IMR-90 (cell line): ENCODE results near the gene CLNS1A. TPM values are rescaled to one million over a fixed set of nuclear protein-coding genes. Genes with fewer than 3 reads are reported as not detected.

Experiments
- ATAC-seq: fragments of 200-7000 bp; cut with Tn5 transposase; 2 replicates; pipeline ENCODE4 v1.9.1; 2020; ENCODE audit warnings: low read depth, mild to moderate bottlenecking, moderate library complexity
- BruUV-seq: library from RNA; stranded (reverse); fragments of 400-500 nt; replicated peaks from 2 replicates; lab custom pipeline; 2021; lab: Mats Ljungman, UMichigan
- CTCF ChIA-PET: fragments of 300-600 bp; formaldehyde crosslinking; extraction: SDS; loops from one replicate; lab custom pipeline; 2021; ENCODE audit warnings: antibody characterized with exemption; lab: Yijun Ruan, JAX
- POLR2A ChIA-PET: fragments of 300-600 bp; sonication (Branson Sonifier 250); formaldehyde crosslinking; loops from one replicate; lab custom pipeline; 2022; ENCODE audit warnings: antibody characterized with exemption; ENCODE audit not compliant: unreplicated experiment; lab: Charles Lee
- DNase-seq: peaks from one replicate; pipeline ENCODE4 v3.0.0; 2013
- H2AFZ ChIP-seq: replicated peaks from 2 replicates; pipeline ENCODE3; 2013; ENCODE audit warnings: low read length, mild to moderate bottlenecking; ENCODE audit not compliant: poor library complexity
- H2AK5ac ChIP-seq: 2 replicates; pipeline ENCODE4 v1.6.1; 2013; ENCODE audit warnings: low read depth, low read length, inconsistent platforms
- H2AK9ac ChIP-seq: replicated peaks from 2 replicates; pipeline ENCODE3; 2013; ENCODE audit warnings: mild to moderate bottlenecking, low read depth, low read length, moderate library complexity; ENCODE audit not compliant: poor library complexity
- H2BK120ac ChIP-seq: 2 replicates; pipeline ENCODE4 v1.6.1; 2013; ENCODE audit warnings: low read depth, low read length, inconsistent platforms
- H2BK15ac ChIP-seq: 3 replicates; pipeline ENCODE4 v1.6.1; 2013; ENCODE audit warnings: low read depth, low read length, inconsistent platforms
- H2BK20ac ChIP-seq: 2 replicates; pipeline ENCODE4 v1.6.1; 2013; ENCODE audit warnings: low read depth, mild to moderate bottlenecking, inconsistent platforms, low read length, moderate library complexity
- H2BK5ac ChIP-seq: 2 replicates; pipeline ENCODE4 v1.6.1; 2013; ENCODE audit warnings: mild to moderate bottlenecking, low read depth, low read length, inconsistent platforms; ENCODE audit not compliant: poor library complexity, severe bottlenecking
- H3K14ac ChIP-seq: replicated peaks from 2 replicates; pipeline ENCODE4 v1.6.1; 2013; ENCODE audit warnings: low read depth, low read length, inconsistent platforms
- H3K18ac ChIP-seq: 2 replicates; pipeline ENCODE4 v1.6.1; 2013; ENCODE audit warnings: low read depth, low read length, control low read depth
- H3K23ac ChIP-seq: 2 replicates; pipeline ENCODE4 v1.6.1; 2013; ENCODE audit warnings: low read depth, low read length, inconsistent platforms
- H3K27ac ChIP-seq: 2 replicates; pipeline ENCODE4 v1.5.1; 2013; ENCODE audit warnings: mild to moderate bottlenecking, control low read depth, low read length; ENCODE audit not compliant: insufficient read depth
- H3K27me3 ChIP-seq: 2 replicates; pipeline ENCODE4 v1.6.1; 2013; ENCODE audit warnings: low read length; ENCODE audit not compliant: control insufficient read depth, insufficient read depth
- H3K36me3 ChIP-seq: 2 replicates; pipeline ENCODE4 v1.6.1; 2013; ENCODE audit warnings: low read length, mixed read lengths; ENCODE audit not compliant: control insufficient read depth, insufficient read depth
- H3K4ac ChIP-seq: 2 replicates; pipeline ENCODE4 v1.6.1; 2013; ENCODE audit warnings: low read depth, low read length, inconsistent platforms
- H3K4me1 ChIP-seq: 2 replicates; pipeline ENCODE4 v1.6.1; 2013; ENCODE audit warnings: low read length, mixed read lengths; ENCODE audit not compliant: control insufficient read depth, insufficient read depth
- H3K4me2 ChIP-seq: 2 replicates; pipeline ENCODE4 v1.6.1; 2013; ENCODE audit warnings: low read depth, mild to moderate bottlenecking, control low read depth, low read length, moderate library complexity
- H3K4me3 ChIP-seq: 2 replicates; pipeline ENCODE4 v1.5.1; 2013; ENCODE audit warnings: low read depth, mild to moderate bottlenecking, control low read depth, low read length, moderate library complexity; ENCODE audit not compliant: insufficient read depth
- H3K56ac ChIP-seq: 2 replicates; pipeline ENCODE4 v1.6.1; 2013; ENCODE audit warnings: low read length, inconsistent platforms; ENCODE audit not compliant: insufficient read depth; ENCODE audit errors: extremely low read depth
- H3K79me1 ChIP-seq, 2 experiments: 2 replicates each; pipeline ENCODE4 v1.6.1; 2013; ENCODE audit warnings: low read length in 2 of 2, inconsistent platforms in 1 of 2, low read depth in 1 of 2
- H3K9ac ChIP-seq: 2 replicates; pipeline ENCODE4 v1.6.1; 2013; ENCODE audit warnings: low read depth, low read length, control low read depth
- H3K9me1 ChIP-seq: 2 replicates; pipeline ENCODE4 v1.6.1; 2013; ENCODE audit warnings: low read length, inconsistent platforms; ENCODE audit not compliant: insufficient read depth
- H3K9me3 ChIP-seq: 2 replicates; pipeline ENCODE4 v1.6.1; 2013; ENCODE audit warnings: low read length; ENCODE audit not compliant: control insufficient read depth, insufficient read depth
- H4K20me1 ChIP-seq: 2 replicates; pipeline ENCODE4 v1.6.1; 2013; ENCODE audit warnings: low read length, inconsistent platforms; ENCODE audit not compliant: insufficient read depth
- H4K5ac ChIP-seq: 2 replicates; pipeline ENCODE4 v1.6.1; 2013; ENCODE audit warnings: mild to moderate bottlenecking, low read depth, low read length, control low read depth
- H4K8ac ChIP-seq, 2 experiments: 2 replicates each; pipeline ENCODE4 v1.6.1; 2013; ENCODE audit warnings: low read depth in 2 of 2, low read length in 2 of 2, control low read depth in 1 of 2, inconsistent platforms in 1 of 2
- H4K91ac ChIP-seq: 2 replicates; pipeline ENCODE4 v1.6.1; 2013; ENCODE audit warnings: low read depth, low read length, inconsistent platforms; ENCODE audit not compliant: insufficient read depth
- BHLHE40 ChIP-seq: fragments of 150-350 bp; IDR thresholded peaks from 2 replicates; pipeline ENCODE4 v1.6.1; 2016; ENCODE audit warnings: mild to moderate bottlenecking, low read depth, low read length
- CEBPB ChIP-seq: IDR thresholded peaks from 2 replicates; pipeline ENCODE4 v1.6.1; 2012; ENCODE audit warnings: low read depth, low read length, improper control_type of control experiment
- CHD1 ChIP-seq: IDR thresholded peaks from 2 replicates; pipeline ENCODE4 v1.6.1; 2012; ENCODE audit warnings: low read depth, low read length, improper control_type of control experiment
- FOS ChIP-seq: fragments of 150-350 bp; IDR thresholded peaks from 2 replicates; pipeline ENCODE4 v1.6.1; 2016; ENCODE audit warnings: low read depth, low read length
- MAFK ChIP-seq: IDR thresholded peaks from 2 replicates; pipeline ENCODE4 v1.6.1; 2012; ENCODE audit warnings: low read depth, low read length, improper control_type of control experiment
- MAZ ChIP-seq: IDR thresholded peaks from 2 replicates; pipeline ENCODE4 v1.6.1; 2012; ENCODE audit warnings: low read depth, mild to moderate bottlenecking, low read length, improper control_type of control experiment, moderate library complexity, borderline replicate concordance
- MXI1 ChIP-seq: IDR thresholded peaks from 2 replicates; pipeline ENCODE4 v1.6.1; 2012; ENCODE audit warnings: low read depth, mild to moderate bottlenecking, low read length, moderate library complexity, borderline replicate concordance
- NFE2L2 ChIP-seq: fragments of 150-350 bp; IDR thresholded peaks from 2 replicates; pipeline ENCODE4 v1.6.1; 2016; ENCODE audit warnings: low read depth, mild to moderate bottlenecking, low read length
- POLR2A ChIP-seq: IDR thresholded peaks from 2 replicates; pipeline ENCODE4 v1.6.1; 2012; ENCODE audit warnings: mild to moderate bottlenecking, low read depth, low read length
- RAD21 ChIP-seq: IDR thresholded peaks from 2 replicates; pipeline ENCODE4 v1.6.1; 2012; ENCODE audit warnings: low read length, improper control_type of control experiment
- RCOR1 ChIP-seq: IDR thresholded peaks from 2 replicates; pipeline ENCODE4 v1.6.1; 2012; ENCODE audit warnings: mild to moderate bottlenecking, low read length, improper control_type of control experiment; ENCODE audit not compliant: insufficient replicate concordance
- RFX5 ChIP-seq: IDR thresholded peaks from 2 replicates; pipeline ENCODE4 v1.8.0; 2012; ENCODE audit warnings: low read depth, mild to moderate bottlenecking, low read length, moderate library complexity
- SMC3 ChIP-seq: fragments of 150-350 bp; IDR thresholded peaks from 2 replicates; pipeline ENCODE4 v1.6.1; 2016; ENCODE audit warnings: low read depth, mild to moderate bottlenecking, antibody characterized with exemption, low read length, moderate library complexity
- USF2 ChIP-seq: fragments of 150-350 bp; IDR thresholded peaks from 2 replicates; pipeline ENCODE4 v1.6.1; 2017; ENCODE audit warnings: mild to moderate bottlenecking, antibody characterized with exemption, low read length, low read depth
- WGBS, 2 experiments: methylation state at CpG; one replicate each; pipeline versions ENCODE4 v1.1.5 to v1.1.7; 2013; ENCODE audit warnings: missing lambda C conversion rate in 2 of 2; ENCODE audit not compliant: insufficient read length in 1 of 2; ENCODE audit errors: extremely low coverage in 2 of 2; 5-methylcytosine and 5-hydroxymethylcytosine counted together
- dilution Hi-C: fragments of 300-500 bp; cut with HindIII; formaldehyde crosslinking; loops from one replicate; pipeline ENCODE4 v1.14.3; 2018; ENCODE audit warnings: low sequenced_read_pairs; ENCODE audit not compliant: unreplicated experiment
- in situ Hi-C: fragments of 300-500 bp; cut with MboI; formaldehyde crosslinking; loops from 3 replicates; pipeline ENCODE4 v1.14.3; 2019; ENCODE audit warnings: low sequenced_read_pairs, inconsistent platforms, mixed read lengths
- intact Hi-C: fragments of 100-400 bp; cut with micrococcal nuclease; formaldehyde crosslinking; loops from 2 replicates; pipeline ENCODE4 v1.10.0; 2022
- polyA plus RNA-seq, 3 experiments: library from polyadenylated mRNA; depleted of rRNA; stranded (reverse); fragments of >200 nt; gene quantifications; 2 replicates each; pipeline ENCODE4 v1.2.3, GENCODE V29; 2012; ENCODE audit warnings: low replicate concordance in 1 of 3
- total RNA-seq: library from RNA; depleted of rRNA; stranded (reverse); fragments of >200 nt; gene quantifications from 2 replicates; pipeline ENCODE4 v1.2.3, GENCODE V29; 2012
- TF ChIP-seq, protein P1 (sequence below): conservative IDR thresholded peaks from 2 replicates; pipeline ENCODE4 v1.5.1; 2012; ENCODE audit warnings: mild to moderate bottlenecking, low read depth, low read length, improper control_type of control experiment
- TF ChIP-seq, protein P2 (sequence below): fragments of 150-350 bp; IDR thresholded peaks from 2 replicates; pipeline ENCODE4 v1.6.1; 2016; ENCODE audit warnings: low read depth, mild to moderate bottlenecking, low read length, moderate library complexity, borderline replicate concordance

Gene CLNS1A
- total and polyA plus RNA-seq, 2 of the 4 experiments (the other 2 are of a cell fraction): 66.7 to 97.0 TPM

DNA sequence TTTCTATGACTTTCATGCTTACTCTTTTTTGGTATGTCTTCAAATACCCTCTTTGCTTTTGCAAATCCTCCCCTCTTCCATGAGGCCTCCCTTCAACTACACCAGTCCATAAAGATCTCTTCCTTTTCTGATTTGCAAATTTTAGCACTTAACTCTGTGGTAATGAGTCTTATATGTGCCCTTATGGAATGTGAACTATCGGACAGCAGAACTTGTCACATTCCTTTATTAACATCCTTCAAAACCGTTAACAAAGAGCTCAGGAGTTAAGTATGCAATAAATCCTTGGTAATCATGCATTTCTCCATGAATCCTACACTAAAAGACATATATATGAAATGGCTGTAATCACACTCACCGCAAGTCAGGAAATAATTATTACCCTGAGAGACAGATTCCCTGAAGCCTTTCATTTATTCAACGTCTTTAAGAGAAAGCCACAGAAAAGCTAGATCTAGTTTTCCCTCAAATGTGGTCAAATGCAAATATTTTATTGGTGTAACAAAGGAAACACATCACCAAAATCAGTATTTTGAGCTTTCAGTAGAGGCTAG lies 7.4 kb downstream of the CLNS1A start:
- in situ Hi-C loops: no loop called here
- no peak overlapping the region for H3K14ac ChIP-seq
- no CpG with 5 or more reads among the region's 4 CpGs for WGBS, 2 experiments
- H3K4me2 ChIP-seq: no peak overlapping the region
- H3K4ac ChIP-seq: no peak overlapping the region
- ATAC-seq: no peak
- no peak overlapping the region for H4K8ac ChIP-seq
- no peak overlapping the region for H4K5ac ChIP-seq
- H3K18ac ChIP-seq: no peak overlapping the region
- H3K4me1 ChIP-seq: no peaks in the 10 kb centered on the region
- H3K79me1 ChIP-seq: peaks cover 17 to 35% of the 10 kb centered on the region in 2 experiments
- H2AFZ ChIP-seq: no peak overlapping the region
- no peaks in the 10 kb centered on the region; the same call in 1 of the 2 replicates for H3K9me1 ChIP-seq
- no peak overlapping the region for H3K4me3 ChIP-seq
- H3K9me3 ChIP-seq: no peaks in the 10 kb centered on the region
- ChIA-PET CTCF (interaction anchor here (0.9 kb wide), 1 partner anchor 11 kb away, joined by 3 read pairs; no protein-coding TSS in a partner anchor), POLR2A (no interaction called here)
- H2BK5ac ChIP-seq: no peak overlapping the region
- H4K91ac ChIP-seq: no peak overlapping the region
- intact Hi-C loops: no loop called here
- no peak overlapping the region for H2AK5ac ChIP-seq
- H3K36me3 ChIP-seq: peaks cover 5% of the 10 kb centered on the region; the same call in 1 of the 2 replicates
- H3K27me3 ChIP-seq: no peaks in the 10 kb centered on the region
- DNase-seq: no peak
- no peak overlapping the region for H2AK9ac ChIP-seq
- no peak overlapping the region for H3K23ac ChIP-seq
- no peak overlapping the region for H2BK20ac ChIP-seq
- H2BK120ac ChIP-seq: no peak overlapping the region
- no peak overlapping the region for H3K56ac ChIP-seq
- no TSS peak for BruUV-seq
- no peak overlapping the region for H2BK15ac ChIP-seq
- TF ChIP-seq RCOR1: no peak
- TF ChIP-seq NFE2L2: no peak
- TF ChIP-seq MAZ: no peak
- no peak for TF ChIP-seq CHD1
- no peak for TF ChIP-seq CEBPB
- TF ChIP-seq RAD21: no peak
- no peak for TF ChIP-seq SMC3
- no peak for TF ChIP-seq MXI1
- TF ChIP-seq POLR2A: no peak
- no peak for TF ChIP-seq USF2
- TF ChIP-seq MAFK: no peak
- TF ChIP-seq, protein P1, sequence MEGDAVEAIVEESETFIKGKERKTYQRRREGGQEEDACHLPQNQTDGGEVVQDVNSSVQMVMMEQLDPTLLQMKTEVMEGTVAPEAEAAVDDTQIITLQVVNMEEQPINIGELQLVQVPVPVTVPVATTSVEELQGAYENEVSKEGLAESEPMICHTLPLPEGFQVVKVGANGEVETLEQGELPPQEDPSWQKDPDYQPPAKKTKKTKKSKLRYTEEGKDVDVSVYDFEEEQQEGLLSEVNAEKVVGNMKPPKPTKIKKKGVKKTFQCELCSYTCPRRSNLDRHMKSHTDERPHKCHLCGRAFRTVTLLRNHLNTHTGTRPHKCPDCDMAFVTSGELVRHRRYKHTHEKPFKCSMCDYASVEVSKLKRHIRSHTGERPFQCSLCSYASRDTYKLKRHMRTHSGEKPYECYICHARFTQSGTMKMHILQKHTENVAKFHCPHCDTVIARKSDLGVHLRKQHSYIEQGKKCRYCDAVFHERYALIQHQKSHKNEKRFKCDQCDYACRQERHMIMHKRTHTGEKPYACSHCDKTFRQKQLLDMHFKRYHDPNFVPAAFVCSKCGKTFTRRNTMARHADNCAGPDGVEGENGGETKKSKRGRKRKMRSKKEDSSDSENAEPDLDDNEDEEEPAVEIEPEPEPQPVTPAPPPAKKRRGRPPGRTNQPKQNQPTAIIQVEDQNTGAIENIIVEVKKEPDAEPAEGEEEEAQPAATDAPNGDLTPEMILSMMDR: no peak
- TF ChIP-seq FOS: no peak
- TF ChIP-seq, protein P2, sequence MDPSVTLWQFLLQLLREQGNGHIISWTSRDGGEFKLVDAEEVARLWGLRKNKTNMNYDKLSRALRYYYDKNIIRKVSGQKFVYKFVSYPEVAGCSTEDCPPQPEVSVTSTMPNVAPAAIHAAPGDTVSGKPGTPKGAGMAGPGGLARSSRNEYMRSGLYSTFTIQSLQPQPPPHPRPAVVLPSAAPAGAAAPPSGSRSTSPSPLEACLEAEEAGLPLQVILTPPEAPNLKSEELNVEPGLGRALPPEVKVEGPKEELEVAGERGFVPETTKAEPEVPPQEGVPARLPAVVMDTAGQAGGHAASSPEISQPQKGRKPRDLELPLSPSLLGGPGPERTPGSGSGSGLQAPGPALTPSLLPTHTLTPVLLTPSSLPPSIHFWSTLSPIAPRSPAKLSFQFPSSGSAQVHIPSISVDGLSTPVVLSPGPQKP: no peak
- no peak for TF ChIP-seq RFX5
- no peak for TF ChIP-seq BHLHE40
- no peak overlapping the region for H3K27ac ChIP-seq
- H3K9ac ChIP-seq: no peak overlapping the region
- dilution Hi-C loops: no loop called here
- H4K20me1 ChIP-seq: no peaks in the 10 kb centered on the region; the same call in 1 of the 2 replicates
